GM19025 (cell line): ENCODE measurements around the gene H2AZ2.
"Not testable (repeated sequence)": the region's sequence is repeated elsewhere in the genome, so short reads cannot be mapped to it uniquely, and the experiment has no call there.

Source experiments
- ATAC-seq: cut with Tn5 transposase; IDR thresholded peaks from one replicate; pipeline ENCODE4 v1.9.1; 2021; ENCODE audit warnings: mild to moderate bottlenecking, low read depth, moderate library complexity; ENCODE audit not compliant: unreplicated experiment

The H2AZ2 gene

GRCh38 chr7:44791278-44792219 is 56.3 kb downstream of the H2AZ2 start:
- ATAC-seq, result no peak

DNA sequence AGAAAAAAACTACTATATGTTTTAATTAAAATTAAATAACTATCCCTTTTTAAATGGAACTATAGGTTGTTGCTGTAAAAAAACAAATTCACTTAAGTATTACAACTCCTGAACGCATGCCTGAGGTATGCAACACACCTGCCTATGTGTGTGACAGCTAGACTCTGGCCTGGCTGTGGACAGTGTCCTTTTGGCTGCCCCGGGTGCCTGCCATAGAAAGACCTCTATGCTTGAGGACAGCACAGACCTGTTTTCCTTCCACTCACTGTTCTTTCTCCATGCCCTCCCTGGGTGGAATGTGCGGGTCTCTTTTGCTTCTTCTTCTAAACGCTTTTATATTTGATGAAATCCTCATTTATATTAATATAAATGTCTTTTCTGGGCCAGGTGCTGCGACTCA is 57.9 kb downstream of the H2AZ2 start:
- no peak for ATAC-seq

DNA sequence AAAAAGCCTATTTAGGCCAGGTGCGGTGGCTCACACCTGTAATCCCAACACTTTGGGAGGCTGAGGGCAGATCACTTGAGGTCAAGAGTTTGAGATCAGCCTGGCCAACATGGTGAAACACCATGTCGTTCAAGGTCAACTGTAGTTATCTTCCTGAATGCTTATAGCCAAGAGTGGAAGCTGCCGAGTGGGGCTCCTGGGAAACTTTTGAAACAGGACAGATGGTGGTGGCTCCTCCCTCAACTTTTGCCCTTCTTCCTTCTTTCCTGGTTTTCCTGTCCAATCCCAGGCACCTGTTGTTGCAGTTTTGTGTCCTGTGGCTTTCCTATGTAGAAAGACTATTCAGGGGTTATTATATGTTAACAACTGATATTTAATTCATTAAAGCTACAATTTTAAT is 60.1 kb downstream of the H2AZ2 start:
- ATAC-seq, result no peak

- no peak for ATAC-seq
These were observed 60.8 kb downstream of the H2AZ2 start for GRCh38 chr7:44787041-44787440.

GRCh38 chr7:44785218-44785617 is 62.7 kb downstream of the H2AZ2 start:
- ATAC-seq, result not testable (repeated sequence)

DNA sequence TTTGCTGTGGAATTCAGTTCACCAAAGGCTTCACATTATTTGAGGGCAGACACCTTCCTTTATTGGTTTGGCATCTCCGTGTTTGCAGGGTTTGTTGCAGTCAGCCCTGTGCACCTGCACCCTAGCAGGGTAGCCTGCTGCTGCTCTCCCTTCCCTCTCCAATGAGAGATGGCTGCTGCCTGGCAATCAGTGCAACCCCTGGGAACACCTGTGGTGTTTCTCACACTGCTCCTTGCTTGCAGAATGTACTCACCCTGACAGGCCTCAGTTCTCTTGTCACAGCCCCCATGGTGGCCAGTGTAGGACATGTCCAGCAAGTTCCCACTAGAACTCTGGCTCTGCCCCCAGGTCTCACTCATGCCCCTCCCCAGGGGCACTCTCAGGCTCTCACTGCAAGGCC is 63.5 kb downstream of the H2AZ2 start:
- no peak for ATAC-seq

GRCh38 chr7:44783407-44783806 is 64.5 kb downstream of the H2AZ2 start:
- ATAC-seq, result no peak

- no peak for ATAC-seq
These were observed 65.4 kb downstream of the H2AZ2 start for GRCh38 chr7:44782460-44782859.
